A549 (cell line): ENCODE measurements around the gene HDLBP. TPM values are rescaled to one million over a fixed set of nuclear protein-coding genes. Genes with fewer than 3 reads are reported as not detected.

Experiments used
- ATAC-seq, 2 experiments: fragments of 200-7000 bp in 1 of 2; fragments of >200 bp in 1 of 2; cut with Nextera tagmentation in 1 of 2; cut with Tn5 transposase in 1 of 2; 3 replicates each; pipeline versions ENCODE4 v1.8.0 to v1.9.1; 2018 to 2020; ENCODE audit warnings: mild to moderate bottlenecking in 1 of 2, moderate library complexity in 1 of 2
- CTCF ChIA-PET: fragments of 300-600 bp; sonication (Branson Sonifier 250); formaldehyde crosslinking; extraction: SDS; loops from one replicate; lab custom pipeline; 2021; ENCODE audit warnings: antibody characterized with exemption, inconsistent platforms; lab: Yijun Ruan, JAX
- POLR2A ChIA-PET: fragments of 350-600 bp; formaldehyde crosslinking; extraction: SDS; loops from one replicate; lab custom pipeline; 2021; ENCODE audit warnings: antibody characterized with exemption, inconsistent platforms; lab: Yijun Ruan, JAX
- DNase-seq, 2 experiments: peaks; one replicate each; pipeline versions ENCODE4 v3.0.0 to v3.0.0-alpha.2; 2011 to 2016; ENCODE audit warnings: low read depth in 1 of 2, low spot score in 1 of 2
- FAIRE-seq: peaks from 2 replicates; lab custom pipeline; 2011; peaks lifted over from hg19 to GRCh38; lab: Jason Lieb, UNC
- H3K27ac ChIP-seq, 2 experiments: fragments of >200 bp; sonication (Bioruptor Twin); formaldehyde crosslinking; 3 replicates each; pipeline ENCODE4 v1.5.1; 2016 to 2017
- H3K4me1 ChIP-seq: fragments of >200 bp; sonication (Bioruptor Twin); formaldehyde crosslinking; 3 replicates; pipeline ENCODE4 v1.6.1; 2016
- H3K4me2 ChIP-seq: fragments of >200 bp; sonication (Bioruptor Twin); formaldehyde crosslinking; 3 replicates; pipeline ENCODE4 v1.6.1; 2016
- H3K4me3 ChIP-seq: fragments of >200 bp; sonication (Bioruptor Twin); formaldehyde crosslinking; 3 replicates; pipeline ENCODE4 v1.5.1; 2016
- H3K9me3 ChIP-seq: fragments of >200 bp; sonication (Bioruptor Twin); formaldehyde crosslinking; 3 replicates; pipeline ENCODE4 v1.6.1; 2016
- E2F6 ChIP-seq: IDR thresholded peaks from 2 replicates; pipeline ENCODE4 v1.6.1; 2012; ENCODE audit warnings: low read depth, borderline replicate concordance
- ELK1 ChIP-seq: fragments of 150-350 bp; IDR thresholded peaks from 2 replicates; pipeline ENCODE4 v1.6.1; 2014; ENCODE audit warnings: low read depth, mild to moderate bottlenecking, low read length
- ESRRA ChIP-seq: fragments of 150-350 bp; IDR thresholded peaks from 2 replicates; pipeline ENCODE4 v1.6.1; 2014; ENCODE audit warnings: mild to moderate bottlenecking, low read length, borderline replicate concordance
- HOXB13 ChIP-seq: fragments of 250-450 bp; sonication (Bioruptor Pico); IDR thresholded peaks from 2 replicates; pipeline ENCODE4 v1.5.0; 2020; ENCODE audit warnings: low read depth, mild to moderate bottlenecking, moderate library complexity
- JUN ChIP-seq, 2 experiments: fragments of >200 bp; sonication (Bioruptor Twin); formaldehyde crosslinking; IDR thresholded peaks; 2 replicates in 1 of 2; 3 replicates in 1 of 2; pipeline ENCODE4 v1.6.1; 2016 to 2017
- KDM1A ChIP-seq: fragments of 200-600 bp; sonication (generic); IDR thresholded peaks from 2 replicates; pipeline ENCODE4 v1.6.1; 2016; ENCODE audit warnings: low read depth, mild to moderate bottlenecking
- KDM5A ChIP-seq: fragments of 200-600 bp; sonication (generic); IDR thresholded peaks from 2 replicates; pipeline ENCODE4 v1.6.1; 2016; ENCODE audit warnings: antibody characterized with exemption, mild to moderate bottlenecking
- MAZ ChIP-seq: fragments of 150-350 bp; IDR thresholded peaks from 2 replicates; pipeline ENCODE4 v1.6.1; 2014; ENCODE audit warnings: antibody characterized with exemption, low read depth, low read length, borderline replicate concordance
- NFE2L2 ChIP-seq: fragments of 150-350 bp; conservative IDR thresholded peaks from 2 replicates; pipeline ENCODE4 v1.6.1; 2014; ENCODE audit warnings: low read length
- NR3C1 ChIP-seq: fragments of >200 bp; sonication (Bioruptor Twin); formaldehyde crosslinking; IDR thresholded peaks from 3 replicates; pipeline ENCODE4 v1.6.1; 2017
- POLR2AphosphoS2 ChIP-seq: conservative IDR thresholded peaks from 2 replicates; pipeline ENCODE4 v1.6.1; 2012; ENCODE audit warnings: low read length, improper control_type of control experiment, inconsistent platforms
- RARB ChIP-seq: fragments of 250-450 bp; sonication (Bioruptor Pico); IDR thresholded peaks from 2 replicates; pipeline ENCODE4 v1.8.0; 2021; ENCODE audit warnings: mild to moderate bottlenecking, moderate library complexity
- RFX5 ChIP-seq: fragments of 450-650 bp; IDR thresholded peaks from 2 replicates; pipeline ENCODE4 v1.7.1; 2014; ENCODE audit warnings: antibody characterized with exemption, mild to moderate bottlenecking, moderate library complexity
- RNF2 ChIP-seq: fragments of 200-600 bp; sonication (generic); IDR thresholded peaks from 2 replicates; pipeline ENCODE4 v1.6.1; 2016; ENCODE audit warnings: low read depth, mild to moderate bottlenecking, antibody characterized with exemption, moderate library complexity, borderline replicate concordance
- SMC3 ChIP-seq: fragments of >200 bp; sonication (Bioruptor Twin); formaldehyde crosslinking; IDR thresholded peaks from 3 replicates; pipeline ENCODE4 v1.6.1; 2018; ENCODE audit warnings: inconsistent platforms
- TFCP2L1 ChIP-seq: fragments of 250-450 bp; sonication (Bioruptor Pico); IDR thresholded peaks from 2 replicates; pipeline ENCODE4 v1.5.0; 2021; ENCODE audit warnings: mild to moderate bottlenecking
- WGBS: methylation state at CpG from one replicate; pipeline ENCODE4 v1.1.6; 2017; ENCODE audit errors: missing lambda C conversion rate; 5-methylcytosine and 5-hydroxymethylcytosine counted together
- polyA plus RNA-seq, 4 experiments: library from polyadenylated mRNA; depleted of rRNA in 3 of 4; stranded (reverse); fragments of >200 nt; fragmentation: RNase III in 1 of 4; extraction: RNeasy Plus Mini Kit Qiagen cat#74134 plus additional on column Dnase treatment in 1 of 4; gene quantifications; 2 replicates in 3 of 4; 3 replicates in 1 of 4; pipeline ENCODE4 v1.2.3, GENCODE V29; 2011 to 2017
- TF ChIP-seq, protein P1 (sequence below): fragments of 250-450 bp; sonication (Bioruptor Pico); IDR thresholded peaks from 2 replicates; pipeline ENCODE4 v1.5.0; 2020; ENCODE audit warnings: low read depth, mild to moderate bottlenecking, moderate library complexity
- TF ChIP-seq, protein P2 (sequence below): fragments of 200-600 bp; sonication (generic); IDR thresholded peaks from 2 replicates; pipeline ENCODE4 v1.6.1; 2016; ENCODE audit warnings: antibody characterized with exemption, mild to moderate bottlenecking, moderate library complexity
- TF ChIP-seq, protein P3 (sequence below): IDR thresholded peaks from 2 replicates; pipeline ENCODE4 v1.6.1; 2012

Gene HDLBP
- polyA plus RNA-seq, 2 of the 4 experiments (the other 2 are of a cell fraction) = 248 to 292 TPM

DNA sequence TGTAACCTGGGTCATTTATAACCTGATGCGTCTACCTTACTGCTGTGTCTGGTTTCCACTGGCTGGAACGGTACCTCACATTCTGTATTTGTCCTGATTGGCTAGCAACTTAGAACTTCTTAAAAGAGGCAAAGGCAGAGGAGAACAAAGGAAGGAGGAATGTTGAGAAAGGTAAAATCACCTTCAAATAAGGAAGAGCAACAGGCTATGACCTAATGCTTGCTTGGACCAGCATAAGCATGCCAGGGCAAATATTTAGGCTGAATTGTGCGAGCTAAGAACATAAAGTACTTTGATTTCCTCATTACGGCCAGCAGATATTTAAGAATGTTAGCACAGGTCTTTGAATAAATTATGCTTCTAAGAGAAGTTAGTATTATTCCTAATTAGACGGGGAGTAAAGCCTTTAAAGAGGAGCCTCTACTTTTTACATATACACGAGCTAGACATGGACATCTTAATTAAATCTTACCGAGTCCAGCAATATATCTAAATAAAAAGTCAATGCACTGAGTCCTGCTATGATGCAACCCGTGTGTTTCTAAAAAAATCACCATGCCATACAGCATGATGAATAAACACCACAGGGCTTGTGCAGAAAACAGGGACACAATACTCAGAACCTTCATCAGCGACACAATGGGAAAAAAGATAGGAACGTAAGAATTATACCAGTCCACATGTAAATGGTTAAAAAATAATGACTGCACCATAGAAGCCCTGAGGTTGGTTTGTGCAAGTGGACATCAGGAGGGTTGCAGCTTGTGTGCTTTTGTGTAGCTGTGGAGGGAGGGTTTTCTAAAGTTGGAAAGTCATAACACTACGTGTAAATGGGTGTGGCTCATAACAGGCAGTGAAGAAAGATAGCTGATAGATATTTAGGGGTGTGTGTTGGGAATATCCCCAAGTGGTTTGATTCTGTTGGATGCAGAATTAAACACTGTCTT lies 14.5 kb upstream of the HDLBP start:
- no peaks in the 10 kb centered on the region for H3K4me1 ChIP-seq
- POLR2A ChIA-PET = no interaction called here
- TF ChIP-seq POLR2AphosphoS2 (no peak), KDM5A (no peak), HOXB13 (CRISPR knock-in tag) (no peak), RFX5 (no peak), JUN (IDR thresholded peaks at IDR 0.05) (no peak), RNF2 (no peak), TFCP2L1 (CRISPR knock-in tag) (no peak), E2F6 (no peak), MAZ (no peak), ESRRA (no peak), SMC3 (no peak), ELK1 (no peak), KDM1A (no peak), NR3C1 (no peak), RARB (CRISPR knock-in tag) (no peak), NFE2L2 (no peak)
- TF ChIP-seq, protein P1, sequence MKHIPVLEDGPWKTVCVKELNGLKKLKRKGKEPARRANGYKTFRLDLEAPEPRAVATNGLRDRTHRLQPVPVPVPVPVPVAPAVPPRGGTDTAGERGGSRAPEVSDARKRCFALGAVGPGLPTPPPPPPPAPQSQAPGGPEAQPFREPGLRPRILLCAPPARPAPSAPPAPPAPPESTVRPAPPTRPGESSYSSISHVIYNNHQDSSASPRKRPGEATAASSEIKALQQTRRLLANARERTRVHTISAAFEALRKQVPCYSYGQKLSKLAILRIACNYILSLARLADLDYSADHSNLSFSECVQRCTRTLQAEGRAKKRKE (CRISPR knock-in tag) = no peak
- TF ChIP-seq, protein P2, sequence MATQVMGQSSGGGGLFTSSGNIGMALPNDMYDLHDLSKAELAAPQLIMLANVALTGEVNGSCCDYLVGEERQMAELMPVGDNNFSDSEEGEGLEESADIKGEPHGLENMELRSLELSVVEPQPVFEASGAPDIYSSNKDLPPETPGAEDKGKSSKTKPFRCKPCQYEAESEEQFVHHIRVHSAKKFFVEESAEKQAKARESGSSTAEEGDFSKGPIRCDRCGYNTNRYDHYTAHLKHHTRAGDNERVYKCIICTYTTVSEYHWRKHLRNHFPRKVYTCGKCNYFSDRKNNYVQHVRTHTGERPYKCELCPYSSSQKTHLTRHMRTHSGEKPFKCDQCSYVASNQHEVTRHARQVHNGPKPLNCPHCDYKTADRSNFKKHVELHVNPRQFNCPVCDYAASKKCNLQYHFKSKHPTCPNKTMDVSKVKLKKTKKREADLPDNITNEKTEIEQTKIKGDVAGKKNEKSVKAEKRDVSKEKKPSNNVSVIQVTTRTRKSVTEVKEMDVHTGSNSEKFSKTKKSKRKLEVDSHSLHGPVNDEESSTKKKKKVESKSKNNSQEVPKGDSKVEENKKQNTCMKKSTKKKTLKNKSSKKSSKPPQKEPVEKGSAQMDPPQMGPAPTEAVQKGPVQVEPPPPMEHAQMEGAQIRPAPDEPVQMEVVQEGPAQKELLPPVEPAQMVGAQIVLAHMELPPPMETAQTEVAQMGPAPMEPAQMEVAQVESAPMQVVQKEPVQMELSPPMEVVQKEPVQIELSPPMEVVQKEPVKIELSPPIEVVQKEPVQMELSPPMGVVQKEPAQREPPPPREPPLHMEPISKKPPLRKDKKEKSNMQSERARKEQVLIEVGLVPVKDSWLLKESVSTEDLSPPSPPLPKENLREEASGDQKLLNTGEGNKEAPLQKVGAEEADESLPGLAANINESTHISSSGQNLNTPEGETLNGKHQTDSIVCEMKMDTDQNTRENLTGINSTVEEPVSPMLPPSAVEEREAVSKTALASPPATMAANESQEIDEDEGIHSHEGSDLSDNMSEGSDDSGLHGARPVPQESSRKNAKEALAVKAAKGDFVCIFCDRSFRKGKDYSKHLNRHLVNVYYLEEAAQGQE = no peak
- TF ChIP-seq, protein P3, sequence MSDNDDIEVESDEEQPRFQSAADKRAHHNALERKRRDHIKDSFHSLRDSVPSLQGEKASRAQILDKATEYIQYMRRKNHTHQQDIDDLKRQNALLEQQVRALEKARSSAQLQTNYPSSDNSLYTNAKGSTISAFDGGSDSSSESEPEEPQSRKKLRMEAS = no peak
- TF ChIP-seq, all 56 proteins: peak for 0
- WGBS = 91% methylated on average over 11 of the region's 11 CpGs
- ATAC-seq = no peak
- FAIRE-seq = no peak
- Histone ChIP-seq H3K9me3 (no peaks in the 10 kb centered on the region), H3K4me2 (no peak overlapping the region), H3K4me3 (no peak overlapping the region), H3K27ac (no peak overlapping the region)
- DNase-seq = no peak
- CTCF ChIA-PET = interaction anchor here (0.8 kb wide), 1 partner anchor 15 kb away, joined by 3 read pairs; the partner anchor contains the start of genes HDLBP and SEPTIN2
